HCT116 (cell line): ENCODE measurements around the gene SFPQ. TPM values are rescaled to one million over a fixed set of nuclear protein-coding genes. Genes with fewer than 3 reads are reported as not detected.

Experiments used
- ATAC-seq: fragments of 200-7000 bp; cut with Tn5 transposase; 2 replicates; pipeline ENCODE4 v1.9.1; 2020; ENCODE audit warnings: mild to moderate bottlenecking, moderate library complexity
- BruUV-seq: library from RNA; stranded (reverse); fragments of 400-500 nt; replicated peaks from 2 replicates; lab custom pipeline; 2021; lab: Mats Ljungman, UMichigan
- CTCF ChIA-PET: fragments of 300-600 bp; sonication (Branson Sonifier 250); formaldehyde crosslinking; loops from one replicate; lab custom pipeline; 2021; ENCODE audit warnings: antibody characterized with exemption; lab: Charles Lee
- POLR2A ChIA-PET: fragments of 300-600, 350-600 bp; sonication (Branson Sonifier 250); formaldehyde crosslinking; loops from one replicate; lab custom pipeline; 2021; ENCODE audit warnings: antibody characterized with exemption; lab: Charles Lee
- RAD21 ChIA-PET, 2 experiments: fragments of 300-600 bp; sonication (Branson Sonifier 250); formaldehyde crosslinking; loops; one replicate each; lab custom pipeline; 2023; ENCODE audit warnings: low total read pairs in 2 of 2; ENCODE audit not compliant: uncharacterized antibody in 2 of 2, unreplicated experiment in 2 of 2, low non-redundant PET in 1 of 2; lab: Charles Lee
- DNase-seq: peaks from one replicate; pipeline ENCODE4 v3.0.0-alpha.2; 2010; ENCODE audit warnings: low read depth, low spot score
- H2AFZ ChIP-seq: fragments of 200-600 bp; shearing (Covaris generic), sonication (generic); 2 replicates; pipeline ENCODE4 v1.6.1; 2017; ENCODE audit warnings: low read depth, mixed run types, mixed read lengths, antibody characterized with exemption, low read length; ENCODE audit not compliant: poor library complexity, severe bottlenecking
- H3K27ac ChIP-seq: 2 replicates; pipeline ENCODE4 v1.5.1; 2012; ENCODE audit warnings: low read depth, low read length
- H3K27me3 ChIP-seq: fragments of 200-600 bp; sonication (generic); 2 replicates; pipeline ENCODE4 v1.6.1; 2016; ENCODE audit warnings: mixed run types, low read length, mixed read lengths; ENCODE audit not compliant: insufficient read depth
- H3K36me3 ChIP-seq, 2 experiments: fragments of 200-500 bp in 1 of 2; fragments of 200-600 bp in 1 of 2; sonication (Bioruptor generic) in 1 of 2; sonication (generic) in 1 of 2; 2 replicates each; pipeline versions ENCODE4 v1.5.1 to v1.6.1; 2014 to 2016; ENCODE audit warnings: low read length in 2 of 2, inconsistent platforms in 1 of 2, mixed read lengths in 1 of 2, mixed run types in 1 of 2; ENCODE audit not compliant: insufficient read depth in 2 of 2, control insufficient read depth in 1 of 2
- H3K4me1 ChIP-seq, 2 experiments: fragments of 200-600 bp in 1 of 2; sonication (generic) in 1 of 2; 2 replicates each; pipeline versions ENCODE4 v1.5.1 to v1.6.1; 2012 to 2017; ENCODE audit warnings: low read length in 2 of 2, inconsistent platforms in 1 of 2, mild to moderate bottlenecking in 1 of 2, mixed read lengths in 1 of 2, mixed run types in 1 of 2, moderate library complexity in 1 of 2; ENCODE audit not compliant: insufficient read depth in 2 of 2, control insufficient read depth in 1 of 2
- H3K4me2 ChIP-seq: fragments of 200-600 bp; sonication (generic); 2 replicates; pipeline ENCODE4 v1.6.1; 2017; ENCODE audit warnings: mixed run types, low read length, mixed read lengths
- H3K4me3 ChIP-seq, 2 experiments: fragments of 200-600 bp in 1 of 2; sonication (generic) in 1 of 2; replicated peaks in 1 of 2; 2 replicates each; pipeline ENCODE4 v1.5.1; 2011 to 2016; ENCODE audit warnings: low read length in 2 of 2, control low read depth in 1 of 2, low read depth in 1 of 2, mild to moderate bottlenecking in 1 of 2, mixed read lengths in 1 of 2, mixed run types in 1 of 2
- H3K79me2 ChIP-seq: fragments of 200-600 bp; sonication (generic); 2 replicates; pipeline ENCODE4 v1.6.1; 2017; ENCODE audit warnings: mild to moderate bottlenecking, mixed run types, low read length, moderate library complexity, mixed read lengths; ENCODE audit not compliant: insufficient read depth
- H3K9ac ChIP-seq: fragments of 200-600 bp; sonication (generic); 2 replicates; pipeline ENCODE4 v1.6.1; 2016; ENCODE audit warnings: low read length, mixed read lengths
- H3K9me2 ChIP-seq: fragments of 200-600 bp; sonication (generic), shearing (Covaris generic); 2 replicates; pipeline ENCODE4 v1.6.1; 2017; ENCODE audit warnings: mixed run types, mild to moderate bottlenecking, moderate library complexity; ENCODE audit not compliant: insufficient read depth
- H3K9me3 ChIP-seq, 2 experiments: fragments of 200-500 bp in 1 of 2; fragments of 200-600 bp in 1 of 2; sonication (Bioruptor generic) in 1 of 2; sonication (generic) in 1 of 2; 2 replicates each; pipeline ENCODE4 v1.6.1; 2014 to 2017; ENCODE audit warnings: low read length in 2 of 2, mixed read lengths in 2 of 2, inconsistent platforms in 1 of 2, low read depth in 1 of 2, mild to moderate bottlenecking in 1 of 2, mixed run types in 1 of 2, moderate library complexity in 1 of 2; ENCODE audit not compliant: control insufficient read depth in 1 of 2, insufficient read depth in 1 of 2
- H4K20me1 ChIP-seq: fragments of 200-600 bp; sonication (generic), shearing (Covaris generic); 2 replicates; pipeline ENCODE4 v1.6.1; 2017; ENCODE audit warnings: mixed run types, mild to moderate bottlenecking, moderate library complexity; ENCODE audit not compliant: insufficient read depth
- CEBPB ChIP-seq: IDR thresholded peaks from 2 replicates; pipeline ENCODE4 v1.6.1; 2012; ENCODE audit warnings: low read depth
- CTCF ChIP-seq, 3 experiments: fragments of 200-600 bp in 1 of 3; sonication (generic) in 1 of 3; IDR thresholded peaks in 2 of 3; conservative IDR thresholded peaks in 1 of 3; 2 replicates each; pipeline ENCODE4 v1.5.1; 2012 to 2017; ENCODE audit warnings: low read depth in 2 of 3, low read length in 2 of 3, antibody characterized with exemption in 1 of 3, borderline replicate concordance in 1 of 3, control low read depth in 1 of 3, mild to moderate bottlenecking in 1 of 3, mixed read lengths in 1 of 3, mixed run types in 1 of 3, moderate library complexity in 1 of 3; ENCODE audit not compliant: insufficient read depth in 1 of 3
- EGR1 ChIP-seq: IDR thresholded peaks from 2 replicates; pipeline ENCODE4 v1.6.1; 2012; ENCODE audit warnings: low read depth
- ELF1 ChIP-seq: IDR thresholded peaks from 2 replicates; pipeline ENCODE4 v1.6.1; 2012; ENCODE audit warnings: low read depth, borderline replicate concordance
- EZH2phosphoT487 ChIP-seq: fragments of 200-600 bp; IDR thresholded peaks from 2 replicates; pipeline ENCODE4 v1.6.1; 2018; ENCODE audit warnings: antibody characterized with exemption, borderline replicate concordance
- POLR2AphosphoS5 ChIP-seq: IDR thresholded peaks from 2 replicates; pipeline ENCODE4 v1.6.1; 2011; ENCODE audit warnings: mild to moderate bottlenecking, low read depth, low read length, moderate library complexity
- RAD21 ChIP-seq: IDR thresholded peaks from 2 replicates; pipeline ENCODE4 v1.6.1; 2012; ENCODE audit warnings: low read depth, mild to moderate bottlenecking
- REST ChIP-seq: IDR thresholded peaks from 2 replicates; pipeline ENCODE4 v1.6.1; 2012; ENCODE audit warnings: low read depth
- SIN3A ChIP-seq: IDR thresholded peaks from 2 replicates; pipeline ENCODE4 v1.6.1; 2012; ENCODE audit warnings: low read depth
- SRF ChIP-seq: IDR thresholded peaks from 2 replicates; pipeline ENCODE4 v1.6.1; 2012; ENCODE audit warnings: low read depth
- TCF7L2 ChIP-seq: IDR thresholded peaks from 2 replicates; pipeline ENCODE4 v1.7.0; 2011; ENCODE audit warnings: borderline replicate concordance, inconsistent platforms; ENCODE audit not compliant: insufficient read depth, insufficient read length; ENCODE audit errors: extremely low read depth
- YY1 ChIP-seq: IDR thresholded peaks from 2 replicates; pipeline ENCODE4 v1.6.1; 2011; ENCODE audit warnings: low read length, low read depth, moderate library complexity, mild to moderate bottlenecking; ENCODE audit not compliant: insufficient replicate concordance; ENCODE audit errors: extremely low read depth
- ZFX ChIP-seq: fragments of 450-650 bp; IDR thresholded peaks from 2 replicates; pipeline ENCODE4 v1.6.1; 2017
- intact Hi-C: fragments of 100-400 bp; cut with micrococcal nuclease; formaldehyde crosslinking; loops from 2 replicates; pipeline ENCODE4 v1.10.0; 2022
- total RNA-seq: library from RNA; stranded (reverse); gene quantifications from one replicate; pipeline ENCODE4 v1.2.1, GENCODE V29; 2021; ENCODE audit not compliant: unreplicated experiment

SFPQ gene
- total RNA-seq, 1 experiment from 2014 or later = 327 TPM

GRCh38 chr1:35180776-35181374 lies 12.1 kb downstream of the SFPQ start:
- H3K27ac ChIP-seq = no peak overlapping the region
- no peak for TF ChIP-seq TCF7L2
- TF ChIP-seq YY1 = no peak
- TF ChIP-seq EGR1 = no peak
- peak; percentile 11; the same call in 1 of the 2 replicates for TF ChIP-seq SIN3A
- TF ChIP-seq POLR2AphosphoS5 = no peak
- no peak for TF ChIP-seq CTCF (IDR thresholded peaks at IDR 0.05 in 2 of 3, conservative IDR thresholded peaks at IDR 0.05 in 1 of 3; ENCODE audit: borderline replicate concordance in 1 of 3, insufficient read depth in 1 of 3, low read depth in 2 of 3, low read length in 2 of 3)
- POLR2A ChIA-PET = interaction anchor here (0.8 kb wide), 1 partner anchor 9 kb away, joined by 4 read pairs; no protein-coding TSS in a partner anchor
- BruUV-seq = no TSS peak
- peaks cover 83 to 96% of the 10 kb centered on the region in 2 experiments for H3K36me3 ChIP-seq
- no peaks in the 10 kb centered on the region for H3K9me2 ChIP-seq
- no peak overlapping the region for H2AFZ ChIP-seq
- H3K27me3 ChIP-seq = no peaks in the 10 kb centered on the region
- no peaks in the 10 kb centered on the region for H3K9me3 ChIP-seq
- H3K4me3 ChIP-seq = no peak overlapping the region
- no peak overlapping the region for H3K9ac ChIP-seq
- H3K4me1 ChIP-seq = no peaks in the 10 kb centered on the region
- CTCF ChIA-PET = no interaction called here
- H4K20me1 ChIP-seq = peaks cover 90% of the 10 kb centered on the region
- RAD21 ChIA-PET = no interaction called here
- ATAC-seq = no peak
- no peak for DNase-seq
- H3K79me2 ChIP-seq = peaks cover 89% of the 10 kb centered on the region
- intact Hi-C loops = no loop called here
- no peak overlapping the region for H3K4me2 ChIP-seq

- Histone ChIP-seq H3K79me2 (peaks cover 79% of the 10 kb centered on the region), H3K4me3 (no peak overlapping the region), H3K27ac (no peak overlapping the region), H3K4me1 (no peaks in the 10 kb centered on the region), H3K9me3 (no peaks in the 10 kb centered on the region), H3K27me3 (no peaks in the 10 kb centered on the region), H3K4me2 (no peak overlapping the region), H3K36me3 (peaks cover 82 to 95% of the 10 kb centered on the region in 2 experiments), H2AFZ (no peak overlapping the region), H3K9me2 (no peaks in the 10 kb centered on the region), H4K20me1 (peaks cover 90% of the 10 kb centered on the region)
- RAD21 ChIA-PET = no interaction called here
- intact Hi-C loops = no loop called here
- no peak for DNase-seq
- CTCF ChIA-PET = no interaction called here
- ATAC-seq = no peak
- BruUV-seq = no TSS peak
- POLR2A ChIA-PET = no interaction called here
- no peak for TF ChIP-seq REST
- no peak for TF ChIP-seq RAD21
- no peak for TF ChIP-seq CEBPB
- TF ChIP-seq EZH2phosphoT487 = no peak
- TF ChIP-seq SIN3A = 0 out of 2 replicates have a peak, but pooled peaks have one; percentile 28
- TF ChIP-seq SRF = no peak
- no peak for TF ChIP-seq ZFX
- no peak for TF ChIP-seq YY1
- no peak for TF ChIP-seq ELF1
- TF ChIP-seq, all 23 proteins: peak for 1
- no peak overlapping the region for H3K9ac ChIP-seq
Observed at GRCh38 chr1:35179908-35180307, 13.0 kb downstream of the SFPQ start.
